ENCODE data around the gene TRABD2B.

GRCh38 chr1:48021792-48022191 is 24.6 kb upstream of the TRABD2B start:
- TF ChIP-seq CTCF (IDR thresholded peaks at IDR 0.05) (no peak), ZNF671 (CRISPR knock-in tag; IDR thresholded peaks at IDR 0.05) (no peak), USF2 (CRISPR knock-in tag; IDR thresholded peaks at IDR 0.05) (no peak), ERG (CRISPR knock-in tag; IDR thresholded peaks at IDR 0.05) (no peak), TP53 (CRISPR knock-in tag; IDR thresholded peaks at IDR 0.05) (no peak), NR2C2 (CRISPR knock-in tag; IDR thresholded peaks at IDR 0.05) (no peak), AFF4 (CRISPR knock-in tag; IDR thresholded peaks at IDR 0.05; ENCODE audit: borderline replicate concordance) (no peak), ZNF232 (CRISPR knock-in tag; IDR thresholded peaks at IDR 0.05) (no peak), RELA (CRISPR knock-in tag; IDR thresholded peaks at IDR 0.05; ENCODE audit: borderline replicate concordance) (no peak)

All from WTC11 (cell line).